OCI-LY1 (cell line): ENCODE results near the gene MANBA.

Experiments used
- CTCF ChIP-seq: fragments of 200-600 bp; sonication (generic), shearing (Covaris generic); IDR thresholded peaks from 2 replicates; pipeline ENCODE4 v1.5.1; 2017; ENCODE audit warnings: mild to moderate bottlenecking, antibody characterized with exemption, low read length, moderate library complexity, mixed read lengths
- EZH2 ChIP-seq: fragments of 200-600 bp; sonication (generic), shearing (Covaris generic); IDR thresholded peaks from 2 replicates; pipeline ENCODE4 v1.8.0; 2017; ENCODE audit warnings: borderline replicate concordance, mixed run types, mild to moderate bottlenecking, antibody characterized with exemption, low read length, moderate library complexity, mixed read lengths

GRCh38 chr4:102596532-102596931, 164.2 kb downstream of the MANBA start:
- TF ChIP-seq CTCF (no peak), EZH2 (no peak)
